Stimulated activated CD8-positive, alpha-beta memory T cell treated with anti-CD3 and anti-CD28 coated beads, Interleukin-4, amount 100 ng/mL, for 48 hours (primary cell): ENCODE results near the gene MED27.

Source experiments
- DNase-seq: peaks from one replicate; pipeline ENCODE4 v3.0.0-alpha.2; 2020

Gene MED27

DNA sequence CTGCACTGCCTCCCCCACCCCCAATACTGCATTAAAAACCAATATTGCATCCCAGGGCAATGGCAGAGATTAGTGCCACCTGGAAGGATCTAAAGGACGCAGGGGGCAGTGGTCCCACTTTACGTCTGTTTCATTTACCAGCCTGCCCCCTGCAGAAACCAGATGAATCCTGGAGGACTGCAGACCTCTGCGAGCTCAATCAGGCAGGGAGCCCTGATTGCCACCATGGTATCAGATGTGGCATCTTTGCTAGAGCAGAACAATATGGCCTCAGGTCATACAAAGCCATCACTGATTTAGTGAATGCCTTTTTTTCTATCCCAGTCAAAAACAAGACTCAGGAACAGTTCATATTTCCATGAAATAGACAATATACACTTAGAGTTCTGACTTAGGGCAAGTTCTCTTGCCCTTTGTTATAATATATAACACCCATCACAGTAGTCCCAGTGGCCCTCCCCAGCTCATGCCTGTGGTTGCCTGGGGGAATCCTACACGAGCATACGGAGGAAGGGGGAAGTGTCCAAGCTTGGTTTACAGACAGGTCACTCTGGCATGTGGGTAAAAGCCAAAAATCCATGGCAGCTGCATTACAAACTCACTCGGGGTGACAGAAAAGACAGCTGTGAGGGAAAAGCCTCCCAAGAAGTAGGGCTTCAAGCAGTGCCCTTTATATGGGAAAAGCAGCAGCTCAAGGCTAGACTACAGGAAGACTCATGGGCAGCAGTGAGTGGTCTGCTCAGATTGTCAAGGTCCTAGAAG lies 85.1 kb downstream of the MED27 start:
- DNase-seq: no peak

DNA sequence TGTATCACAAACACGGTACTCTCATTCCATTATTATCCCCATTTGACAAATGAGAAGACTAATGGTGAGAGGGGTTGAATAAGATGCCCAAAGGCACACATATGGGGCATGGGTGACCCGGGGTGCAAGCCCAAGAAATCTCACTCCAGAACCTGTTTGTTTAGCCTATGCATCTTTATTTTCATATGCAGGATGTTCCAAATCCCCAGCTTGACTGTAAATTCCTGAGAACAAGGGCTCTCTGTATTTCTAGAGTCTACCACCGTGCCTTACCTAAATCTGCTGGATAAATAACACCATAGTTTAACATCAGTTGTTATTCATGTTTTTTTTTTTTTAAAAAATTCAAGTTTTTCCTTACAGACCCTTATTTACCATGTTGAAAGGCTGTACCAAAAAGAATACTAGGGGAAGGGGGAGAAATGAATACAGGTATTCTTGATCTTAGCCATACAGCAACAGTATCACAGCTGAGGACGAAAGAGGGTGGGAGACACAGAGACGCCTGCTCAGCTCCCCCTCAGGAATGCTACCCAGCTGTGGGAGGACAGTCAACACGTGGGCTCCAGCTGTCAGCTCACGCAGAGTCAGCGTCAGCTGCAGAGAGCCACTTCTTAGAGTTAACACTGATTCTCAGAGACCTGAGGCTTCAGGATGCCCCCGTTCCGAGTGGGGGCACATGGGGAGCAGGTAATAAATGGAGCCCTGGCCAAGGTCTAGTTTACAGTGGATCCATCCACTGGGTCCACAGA lies 86.6 kb downstream of the MED27 start:
- DNase-seq: no peak

DNA sequence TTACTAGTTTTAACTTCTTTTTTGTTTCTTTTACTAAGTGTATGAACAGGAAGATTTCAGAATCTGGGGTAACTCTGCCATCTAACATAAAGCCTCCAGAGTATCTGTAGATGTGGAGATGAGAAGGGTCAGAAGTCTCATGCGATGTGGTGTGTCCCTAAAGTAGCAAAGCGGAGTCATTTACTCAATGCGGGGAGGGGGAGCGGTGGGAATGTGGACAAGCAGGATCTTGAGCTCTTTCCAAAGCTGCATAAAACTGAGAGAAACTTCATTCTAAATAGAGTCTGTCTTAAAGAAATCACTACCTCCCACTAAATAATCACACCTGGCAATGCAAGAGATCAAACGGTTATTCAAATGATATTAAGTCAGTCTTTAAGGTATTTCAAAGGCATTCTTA lies 92.4 kb downstream of the MED27 start:
- DNase-seq: no peak

DNA sequence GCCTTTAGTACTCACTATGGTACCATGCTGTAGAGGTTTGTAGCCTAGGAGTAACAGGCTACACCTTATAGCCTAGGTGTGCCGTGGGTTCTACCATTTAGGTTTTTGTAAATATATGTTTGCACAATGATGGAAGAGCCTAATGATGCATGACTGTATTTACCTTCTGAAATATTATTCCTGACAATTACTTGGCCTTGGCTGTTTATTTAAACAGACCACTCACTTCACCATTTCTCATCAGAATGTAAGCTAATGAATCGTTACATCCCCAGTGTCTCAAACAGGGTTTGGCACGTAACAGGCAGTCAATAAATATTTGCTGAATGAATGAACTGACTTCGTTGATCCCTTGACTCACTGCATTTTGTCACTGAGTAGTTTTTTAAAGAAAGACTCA lies 93.1 kb downstream of the MED27 start:
- no peak for DNase-seq

DNA sequence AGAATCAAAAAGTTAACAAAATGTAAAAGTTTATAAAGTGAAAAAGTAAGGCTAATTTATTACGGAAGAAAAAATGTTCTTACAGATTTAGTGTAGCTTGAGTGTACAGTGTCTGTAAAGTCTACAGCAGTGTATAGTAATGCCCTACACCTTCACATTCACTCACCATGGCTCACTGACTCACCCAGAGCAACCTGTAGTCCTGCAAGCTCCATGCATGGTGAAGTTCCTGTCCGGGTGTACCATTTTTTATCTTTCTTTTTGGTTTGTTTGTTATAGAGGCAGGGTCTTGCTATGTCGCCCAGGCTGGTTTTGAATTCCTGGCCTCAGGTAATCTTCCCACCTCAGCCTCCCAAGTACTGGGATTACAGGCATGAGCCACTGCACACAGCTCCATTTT lies 93.6 kb downstream of the MED27 start:
- DNase-seq: no peak

DNA sequence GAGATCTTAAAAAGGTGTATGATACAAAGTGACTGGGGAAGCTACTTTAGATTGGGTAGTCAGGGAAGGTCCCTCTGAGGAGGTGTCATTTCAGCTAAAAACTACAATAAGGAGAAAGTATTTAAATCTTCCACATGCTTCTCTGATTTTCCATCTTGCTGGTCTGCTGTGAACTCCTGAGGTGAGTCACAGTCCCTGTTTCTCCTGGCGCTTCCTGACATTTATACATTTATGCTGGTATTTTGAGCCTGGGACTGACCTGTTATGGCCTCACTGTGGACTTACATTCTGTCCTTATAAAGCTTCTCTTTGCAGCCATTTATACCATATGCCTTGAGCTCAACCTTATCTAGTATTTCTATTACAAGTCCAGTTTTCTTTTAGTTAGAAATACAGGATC lies 95.1 kb downstream of the MED27 start:
- no peak for DNase-seq

DNA sequence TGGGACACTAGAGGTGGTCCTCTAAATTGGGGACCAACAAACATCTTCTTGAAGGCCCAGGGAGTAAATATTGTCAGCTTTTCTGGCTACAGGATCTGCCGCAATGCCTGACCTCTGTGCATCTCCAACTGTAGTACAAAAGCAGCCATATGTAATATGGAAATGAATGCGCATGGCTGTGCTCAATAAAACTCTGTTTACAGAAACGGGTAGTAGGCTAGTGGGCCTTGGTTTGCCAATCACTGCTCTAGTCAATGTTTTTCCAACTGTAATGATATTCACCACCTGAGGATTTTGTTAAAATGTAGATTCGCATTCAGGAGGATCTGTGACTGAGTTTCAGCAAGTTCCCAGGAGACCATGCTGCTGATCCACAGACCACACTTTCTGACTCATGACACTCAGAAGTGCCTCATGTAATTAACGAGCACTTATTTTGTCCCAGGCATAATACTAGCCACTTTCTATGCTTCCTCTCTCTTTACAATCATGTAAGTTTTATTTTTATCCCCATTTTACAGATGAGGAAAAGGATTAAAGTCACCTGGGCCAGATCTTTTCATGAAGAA lies 96.9 kb downstream of the MED27 start:
- no peak for DNase-seq

DNA sequence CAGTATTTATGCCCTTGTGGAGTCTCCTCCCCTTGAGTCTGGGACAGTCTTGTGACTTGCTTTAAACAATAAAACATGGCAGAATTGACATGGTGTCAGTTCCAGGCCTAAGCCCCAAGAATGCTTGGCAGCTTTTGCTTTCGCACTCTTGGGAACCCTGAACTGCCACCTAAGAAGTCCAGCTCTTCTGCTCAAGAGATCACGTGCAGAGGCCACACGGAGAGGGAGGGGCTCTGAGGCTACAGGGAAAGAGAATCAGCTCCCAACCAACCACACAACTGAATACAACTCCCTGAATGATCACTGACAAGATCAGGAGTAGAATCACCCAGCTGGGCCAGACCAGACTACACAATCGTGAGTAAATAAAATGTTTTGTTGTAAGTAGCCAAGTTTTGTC lies 97.6 kb downstream of the MED27 start:
- DNase-seq: no peak

DNA sequence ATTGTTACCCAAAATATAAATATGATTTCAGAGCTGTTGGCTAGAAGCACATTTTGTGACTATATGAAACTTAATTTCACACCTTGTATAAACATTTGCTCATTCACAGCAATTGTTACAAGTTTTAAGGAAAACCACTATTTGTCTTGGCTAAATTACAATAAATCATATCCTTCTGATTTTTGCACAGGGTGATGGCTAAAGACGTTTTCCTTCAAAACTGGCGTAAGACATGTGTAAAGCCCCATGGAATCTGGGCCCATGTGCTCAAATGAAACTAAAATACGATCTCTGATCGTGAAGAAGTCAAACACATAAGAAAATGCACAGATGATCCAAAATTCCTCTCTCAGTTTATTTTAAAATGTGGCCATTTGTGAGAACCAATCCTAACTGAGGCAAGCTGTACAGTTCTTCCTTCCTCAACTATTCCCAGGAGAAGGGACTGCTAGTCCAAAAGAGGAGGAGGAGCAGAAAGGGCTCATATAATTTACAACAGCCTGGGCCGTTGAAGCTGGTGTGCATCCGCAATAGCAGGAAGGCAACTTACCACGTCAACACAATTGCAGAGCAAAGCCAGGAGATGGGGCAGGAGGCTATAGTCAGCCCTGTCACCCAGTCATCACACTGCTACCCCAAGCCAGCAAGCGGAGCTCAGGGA lies 98.4 kb downstream of the MED27 start:
- DNase-seq: no peak

DNA sequence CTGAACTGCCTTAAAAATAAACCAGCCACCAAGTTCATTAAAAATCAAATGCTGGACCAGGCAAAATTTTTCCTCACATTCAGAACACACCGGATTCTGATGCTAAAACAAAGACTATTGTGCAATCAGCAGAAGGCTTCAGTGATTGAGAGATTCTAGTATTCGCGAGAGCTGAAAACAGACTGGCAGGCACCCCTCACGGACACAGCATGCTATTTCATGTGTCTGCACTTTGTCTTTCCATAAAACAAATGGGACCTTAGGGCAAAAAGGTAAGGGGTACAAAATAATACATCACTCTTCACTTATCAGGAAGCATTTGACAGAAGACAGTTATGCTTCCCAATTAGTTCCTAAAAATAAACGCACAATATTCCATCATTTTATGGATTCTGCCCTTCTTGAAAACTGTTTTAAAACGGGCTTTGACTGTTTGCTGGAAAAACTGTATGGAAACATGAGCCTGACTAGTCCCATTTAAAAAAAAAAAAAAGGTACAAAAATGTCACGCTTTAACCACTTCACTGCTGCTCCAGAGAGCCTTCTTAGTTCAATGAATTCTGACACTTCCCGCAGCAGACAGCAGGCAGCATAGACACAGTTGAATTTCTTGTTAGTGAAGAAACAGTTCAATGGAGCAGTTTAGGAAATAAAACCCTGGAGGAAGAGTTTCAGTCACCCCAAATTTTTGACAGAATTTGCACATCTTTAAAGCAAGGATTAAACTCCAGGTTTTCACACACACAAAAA lies 99.2 kb downstream of the MED27 start:
- no peak for DNase-seq

DNA sequence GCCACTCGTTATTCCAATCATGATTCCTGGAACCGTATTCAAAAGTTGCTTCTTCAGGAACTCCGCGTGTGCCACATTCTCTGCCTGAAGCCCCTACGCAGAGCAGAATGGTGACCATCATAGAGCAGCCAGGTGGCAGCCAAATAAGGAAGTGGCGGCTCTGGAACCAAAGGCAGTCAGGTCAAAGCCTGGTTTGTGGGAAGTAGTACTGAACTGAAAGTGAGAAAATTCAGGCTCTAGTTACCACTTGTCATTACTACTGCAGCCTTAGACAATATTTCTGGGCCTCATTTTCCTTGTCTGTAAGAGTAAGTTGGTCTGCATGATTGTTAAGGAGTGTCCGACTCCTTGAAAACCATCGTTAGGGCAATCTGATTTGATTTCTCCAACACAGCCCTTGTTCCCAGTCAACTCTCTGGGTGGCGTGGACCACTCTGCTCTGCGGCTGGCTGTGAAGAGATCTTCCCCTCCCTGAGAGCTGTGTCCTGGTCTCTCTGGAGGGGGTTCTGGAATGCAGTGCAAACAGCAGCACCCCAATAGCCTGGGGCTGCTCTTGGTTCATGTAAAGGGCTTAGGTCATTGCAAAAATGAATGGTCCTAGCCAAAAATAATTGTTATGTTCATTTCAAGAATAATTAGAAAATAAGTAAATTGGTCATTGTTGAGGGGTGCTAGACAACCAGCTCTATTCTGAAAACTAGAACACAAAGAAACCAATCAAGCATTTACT lies 102.4 kb downstream of the MED27 start:
- no peak for DNase-seq

DNA sequence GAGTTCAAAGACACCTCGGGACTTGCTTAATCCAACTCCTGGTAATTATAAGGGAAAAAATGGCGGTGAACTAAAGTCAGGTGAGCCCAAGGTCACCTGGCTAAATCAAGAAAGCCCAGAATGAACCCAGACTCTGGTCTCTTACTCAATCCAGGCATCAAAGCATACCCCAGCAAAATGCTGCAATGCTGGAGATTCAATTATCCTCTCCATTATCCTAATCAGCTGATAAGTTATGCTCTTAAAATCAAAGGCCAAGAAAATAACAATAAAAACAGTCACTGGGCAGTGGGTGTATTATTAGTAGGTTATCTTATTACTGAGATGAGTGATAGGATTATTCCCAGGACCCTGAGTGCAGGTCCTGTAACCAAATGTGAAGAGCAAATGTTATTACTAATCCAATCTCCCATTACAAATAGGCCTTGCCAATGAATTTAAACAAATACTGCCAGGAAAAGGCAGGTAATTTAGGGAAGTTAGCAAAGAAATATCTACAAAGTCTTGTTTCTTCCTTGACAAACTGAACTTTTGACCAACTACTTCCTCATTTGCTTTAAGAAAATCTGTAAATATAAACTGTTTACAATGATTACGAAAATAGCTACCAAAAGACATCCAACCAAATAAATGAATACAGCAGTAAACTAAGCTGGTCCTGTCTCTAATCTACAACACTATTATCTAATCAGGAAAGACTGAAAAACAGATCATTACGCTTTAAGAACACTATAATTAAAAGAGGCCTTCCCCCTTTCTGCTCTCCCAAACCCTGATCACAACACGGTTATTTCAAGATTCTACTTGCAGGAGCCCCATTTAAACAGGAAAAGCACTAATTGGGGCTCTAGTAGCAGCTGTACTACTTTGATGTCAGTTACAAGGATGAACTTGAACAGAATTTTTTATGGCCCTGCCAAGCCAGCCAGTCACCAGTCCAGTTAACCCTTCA lies 103.2 kb downstream of the MED27 start:
- no peak for DNase-seq

DNA sequence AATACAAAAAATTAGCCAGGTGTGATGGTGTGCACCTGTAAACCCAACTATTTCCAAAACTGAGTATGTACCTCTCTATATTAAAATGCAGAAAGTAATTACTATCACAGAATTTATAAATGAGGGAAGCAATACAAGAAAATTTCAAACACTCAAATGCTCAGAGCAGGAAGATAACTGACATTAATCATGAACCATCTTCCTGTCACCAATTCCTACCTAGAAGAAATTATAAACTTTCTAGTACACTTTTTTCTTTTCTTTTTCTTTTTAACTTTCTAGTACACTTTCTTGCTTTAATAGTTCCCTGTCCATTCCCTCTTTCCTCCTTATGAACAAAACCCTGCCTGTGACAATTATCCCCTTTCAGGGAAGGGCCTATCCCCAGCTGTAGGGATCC lies 106.8 kb downstream of the MED27 start:
- no peak for DNase-seq

DNA sequence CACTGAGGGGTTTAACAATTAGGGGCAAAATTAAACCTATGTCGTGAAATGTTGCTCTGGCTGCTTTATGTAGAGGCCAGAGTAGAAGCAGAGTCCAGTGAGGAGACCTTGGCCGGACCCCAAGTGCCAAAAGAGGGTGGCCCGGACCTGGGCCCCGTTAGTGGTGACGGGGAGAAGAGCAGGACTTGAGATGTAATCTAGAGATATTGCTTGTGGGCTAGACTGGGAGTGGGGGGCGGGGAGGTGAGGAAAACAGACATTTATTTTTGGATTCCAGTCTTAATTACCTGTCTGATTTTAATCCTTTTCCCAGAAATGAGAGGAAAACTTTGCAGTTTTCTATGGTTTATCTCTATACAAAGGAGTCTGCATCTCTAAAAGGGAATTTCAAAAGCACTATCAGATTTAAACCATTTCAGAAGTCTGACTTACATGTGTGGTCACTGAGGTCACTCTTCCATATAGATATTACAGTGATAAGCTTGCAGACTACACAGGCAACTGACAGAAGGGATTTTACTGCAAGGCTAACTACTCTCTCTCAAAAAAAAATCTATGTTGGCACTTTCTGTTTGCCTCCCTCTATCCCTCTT lies 108.1 kb downstream of the MED27 start:
- DNase-seq: no peak

DNA sequence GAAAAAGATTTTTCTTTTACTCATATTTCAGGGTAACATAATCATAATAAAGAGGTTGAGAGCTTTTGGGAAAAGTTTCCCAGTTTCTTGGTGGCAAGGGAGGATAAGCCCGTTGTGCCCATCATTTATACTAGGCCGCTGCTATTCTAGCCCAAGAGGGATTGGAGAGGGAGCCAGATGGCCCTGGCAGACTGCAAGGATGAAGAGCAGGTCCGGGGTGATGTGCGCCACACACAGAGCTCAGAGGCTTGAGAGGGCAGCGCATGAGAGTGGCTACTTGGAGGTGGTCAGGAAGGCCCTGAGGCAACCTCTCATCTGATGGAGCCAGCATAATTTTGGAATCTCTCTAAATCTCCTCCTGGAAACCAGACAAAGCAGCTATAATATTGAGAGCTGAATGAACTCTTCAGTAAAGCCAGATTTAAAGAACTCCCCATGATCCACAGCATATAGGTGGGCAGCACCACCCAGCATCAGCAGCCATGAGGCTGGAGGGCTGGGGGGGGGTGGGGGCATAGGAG lies 110.1 kb downstream of the MED27 start:
- no peak for DNase-seq

DNA sequence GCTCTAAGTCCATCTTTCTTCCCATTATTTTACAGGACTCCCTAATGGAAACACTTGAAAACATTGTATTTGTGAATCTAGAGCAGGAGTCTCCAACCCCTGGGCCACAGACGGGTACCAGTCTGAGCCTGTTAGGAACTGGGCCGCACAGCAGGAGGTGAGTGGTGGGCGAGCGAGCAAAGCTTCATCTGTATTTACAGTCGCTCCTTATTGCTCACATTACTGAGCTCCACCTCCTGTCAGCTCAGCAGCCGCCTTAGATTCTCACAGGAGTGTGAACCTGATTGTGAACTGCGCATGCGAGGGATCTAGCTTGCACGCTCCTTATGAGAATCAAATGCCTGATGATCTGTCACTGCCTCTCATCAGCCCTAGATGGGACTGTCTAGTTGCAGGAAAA lies 111.0 kb downstream of the MED27 start:
- no peak for DNase-seq

DNA sequence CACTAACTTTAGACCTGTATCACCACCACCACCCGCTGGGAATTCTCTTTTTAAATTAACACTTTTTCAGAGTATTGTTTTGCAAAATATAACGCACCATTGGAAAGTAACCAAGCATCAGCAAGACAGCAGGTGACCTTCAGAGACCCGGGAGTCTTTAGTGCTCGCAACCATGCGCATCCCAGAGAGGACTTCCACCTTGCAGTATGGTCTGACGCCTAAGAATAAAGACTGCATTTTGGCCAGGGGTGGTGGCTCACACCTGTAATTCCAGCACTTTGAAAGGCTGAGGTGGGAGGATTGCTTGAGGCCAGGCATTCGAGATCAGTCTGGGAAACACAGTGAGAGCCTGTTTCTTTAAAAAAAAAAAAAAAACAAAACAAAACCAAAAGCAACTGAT lies 113.8 kb downstream of the MED27 start:
- no peak for DNase-seq

DNA sequence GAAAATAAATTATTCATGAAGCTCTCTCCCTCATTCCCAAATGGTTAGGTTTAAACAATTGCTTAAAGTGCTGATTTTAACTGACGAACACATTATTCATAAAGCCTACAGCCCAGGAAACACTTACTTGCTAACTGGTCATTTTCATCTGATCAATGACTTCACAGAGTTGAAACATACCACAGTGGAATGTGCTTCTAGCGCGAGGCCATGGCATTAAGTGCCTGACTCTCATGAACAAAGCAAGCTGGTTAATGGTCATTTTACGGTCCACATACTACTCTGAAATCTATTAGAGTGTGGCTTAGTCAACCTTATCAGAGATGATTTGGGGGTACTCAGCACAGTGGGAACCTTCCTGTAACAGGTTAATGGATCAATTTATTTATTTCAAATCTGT lies 114.6 kb downstream of the MED27 start:
- DNase-seq: no peak

DNA sequence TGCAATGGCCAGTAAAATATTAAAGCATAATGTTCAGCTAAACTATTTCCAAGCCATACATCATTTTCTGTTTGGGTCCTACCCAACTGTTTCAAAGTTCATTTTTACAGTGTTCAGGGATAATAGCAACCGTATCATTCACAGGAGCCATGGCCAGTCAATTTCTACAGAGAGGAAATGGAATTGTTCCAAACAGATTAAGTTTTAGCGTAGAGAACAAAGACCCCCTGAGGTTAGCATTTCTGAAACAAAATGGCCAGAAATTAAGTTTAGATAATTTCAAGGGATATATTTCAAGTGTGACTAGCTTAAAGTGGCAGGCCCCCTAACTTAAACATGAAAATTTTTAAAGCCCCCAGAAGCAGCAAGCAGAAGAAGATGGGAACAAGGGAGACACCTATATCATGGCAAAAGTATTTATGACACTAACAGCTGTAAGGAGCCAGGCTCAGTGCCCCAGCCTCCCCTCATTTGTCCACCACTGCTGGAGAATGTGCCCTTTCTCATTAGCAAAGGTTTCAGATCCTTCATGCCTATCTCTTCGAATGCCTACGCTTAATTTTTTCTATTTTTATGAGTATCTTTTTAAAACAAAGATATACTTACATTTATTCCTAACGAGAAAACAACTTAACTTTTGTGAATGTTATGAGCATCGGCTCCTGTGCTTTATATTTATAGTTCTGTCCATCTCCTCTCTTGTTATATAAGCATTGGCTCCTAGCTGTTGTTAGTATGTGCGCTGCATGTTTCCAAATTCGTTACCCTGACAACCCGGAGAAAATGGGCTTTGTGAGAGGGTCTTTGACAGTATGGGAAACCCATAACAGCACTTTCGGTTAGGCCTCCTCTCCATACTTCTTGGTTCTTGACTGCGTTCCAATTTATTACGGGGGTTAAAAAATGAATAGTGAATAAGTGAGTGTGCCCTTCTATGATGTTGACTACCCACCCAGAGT lies 116.3 kb downstream of the MED27 start:
- no peak for DNase-seq
